ENCODE results near the gene INPP4B.

GRCh38 chr4:142713282-142714030 lies 132.6 kb downstream of the INPP4B start:
- no peak for TF ChIP-seq TAF1 (IDR thresholded peaks at IDR 0.05; ENCODE audit: low read depth, low read length)
- no peak for TF ChIP-seq POLR2AphosphoS5 (IDR thresholded peaks at IDR 0.05; ENCODE audit: low read depth, low read length)

All from GM12891 (cell line).